G401.6 (cell line): ENCODE results near the gene ANKRD24.
"Not testable (repeated sequence)": the region's sequence is repeated elsewhere in the genome, so short reads cannot be mapped to it uniquely, and the experiment has no call there.

Source experiments
- FAIRE-seq: peaks from 2 replicates; lab custom pipeline; 2012; peaks lifted over from hg19 to GRCh38; lab: Jason Lieb, UNC

ANKRD24 gene

GRCh38 chr19:4197625-4198466 lies 15.4 kb downstream of the ANKRD24 start:
- no peak for FAIRE-seq

DNA sequence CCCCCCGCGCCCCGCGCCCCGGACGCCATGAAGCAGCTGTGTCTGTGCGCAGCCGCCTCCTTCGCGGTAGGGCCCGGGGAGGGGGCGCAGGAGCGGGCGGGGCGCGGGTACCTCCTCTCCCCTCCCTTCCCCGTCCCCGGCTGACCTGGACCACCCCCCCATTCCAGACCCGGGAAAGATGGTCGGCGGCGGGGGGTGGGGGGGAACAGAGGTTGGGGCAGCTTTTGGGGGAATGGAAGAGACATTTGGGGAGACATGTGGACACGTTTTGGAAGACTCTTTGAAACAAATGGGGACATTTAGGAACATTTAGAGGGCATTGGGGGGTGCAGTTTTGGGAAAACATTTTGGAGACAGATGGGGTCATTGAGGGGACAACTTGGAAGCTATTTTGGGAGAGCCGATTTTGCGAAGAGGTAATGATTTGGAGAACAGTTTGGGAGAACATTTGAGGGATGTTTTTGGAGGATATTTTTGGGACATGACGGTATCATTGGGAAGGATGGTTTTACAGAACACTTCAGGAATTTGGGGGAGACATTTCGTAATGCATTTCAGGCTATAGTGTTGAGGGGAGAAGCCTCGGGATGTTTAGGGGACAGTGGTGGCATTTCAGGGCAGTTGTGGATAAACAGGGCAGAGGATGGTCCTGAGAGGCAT lies 16.1 kb downstream of the ANKRD24 start:
- no peak for FAIRE-seq

GRCh38 chr19:4199699-4200293 lies 17.3 kb downstream of the ANKRD24 start:
- FAIRE-seq, result no peak

DNA sequence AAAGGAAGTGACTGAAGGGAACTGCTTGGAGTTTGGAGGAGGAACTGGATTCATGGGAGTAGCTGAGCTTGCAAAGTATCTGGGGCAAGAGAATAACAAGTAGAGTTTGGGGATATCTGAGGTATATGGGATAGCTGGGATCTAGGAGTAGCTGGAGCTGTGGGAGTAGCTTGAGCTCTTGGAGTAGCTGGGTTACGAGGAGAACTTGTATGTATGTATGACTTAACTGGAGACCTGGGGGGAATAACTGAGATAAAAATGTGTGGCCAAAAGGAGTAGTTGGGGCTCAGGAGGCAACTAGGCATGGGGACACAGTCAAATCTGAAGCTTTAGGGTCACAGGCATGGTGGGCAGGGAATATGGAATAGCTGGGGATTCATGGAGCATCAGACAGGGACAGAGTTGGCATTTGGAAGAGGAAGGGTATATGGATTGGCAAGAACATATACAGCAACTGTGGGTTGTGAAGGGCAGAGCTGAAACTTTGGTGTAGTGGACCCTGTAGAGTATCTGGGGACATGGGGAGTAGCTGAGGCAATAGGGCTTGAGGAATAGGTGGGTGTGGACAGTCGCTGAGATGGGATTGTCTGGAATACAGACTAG lies 18.6 kb downstream of the ANKRD24 start:
- no peak for FAIRE-seq

- FAIRE-seq, result no peak
These were observed 19.3 kb downstream of the ANKRD24 start for GRCh38 chr19:4201798-4202197.

GRCh38 chr19:4206818-4207484 lies 24.5 kb downstream of the ANKRD24 start:
- FAIRE-seq, result no peak

DNA sequence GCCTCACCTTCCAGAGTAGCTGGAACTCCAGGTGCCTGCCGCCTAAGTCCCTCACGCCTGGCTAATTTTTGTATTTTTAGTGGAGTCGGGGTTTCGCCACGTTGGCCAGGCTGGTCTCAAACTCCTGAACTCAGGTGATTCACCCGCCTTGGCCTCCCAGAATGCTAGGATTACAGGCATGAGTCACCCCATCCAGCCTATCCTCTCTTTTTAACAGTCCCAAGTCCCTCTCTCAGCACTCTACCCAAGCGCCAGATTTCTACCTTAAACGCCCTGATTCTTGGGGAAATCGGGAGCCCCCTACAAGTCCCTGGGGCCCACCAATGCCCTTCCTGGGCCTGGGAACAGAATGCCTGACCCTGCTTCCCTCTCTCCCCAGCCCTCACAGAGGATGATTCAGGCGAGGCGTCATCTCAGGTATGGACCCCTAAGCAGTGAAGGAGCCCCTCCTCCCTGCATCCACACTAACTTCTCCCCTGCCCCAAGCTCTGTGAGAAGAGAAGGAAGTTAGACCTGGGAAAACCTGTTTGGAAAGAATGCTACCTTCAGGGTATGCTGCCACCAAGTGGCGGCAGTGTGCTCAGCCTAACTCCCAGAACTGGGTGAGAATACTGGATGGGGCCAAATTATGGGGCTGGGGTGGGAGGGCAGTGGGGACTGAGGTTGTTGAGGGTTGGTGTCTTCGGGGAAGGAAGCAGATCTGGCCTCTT lies 26.1 kb downstream of the ANKRD24 start:
- FAIRE-seq, result no peak

- no peak for FAIRE-seq
These were observed 27.8 kb downstream of the ANKRD24 start for GRCh38 chr19:4210166-4210731.

- FAIRE-seq, result no peak
These were observed 30.6 kb downstream of the ANKRD24 start for GRCh38 chr19:4213116-4213515.

- no peak for FAIRE-seq
These were observed 33.3 kb downstream of the ANKRD24 start for GRCh38 chr19:4215807-4216206.

GRCh38 chr19:4216846-4217245 lies 34.4 kb downstream of the ANKRD24 start:
- FAIRE-seq, result no peak

DNA sequence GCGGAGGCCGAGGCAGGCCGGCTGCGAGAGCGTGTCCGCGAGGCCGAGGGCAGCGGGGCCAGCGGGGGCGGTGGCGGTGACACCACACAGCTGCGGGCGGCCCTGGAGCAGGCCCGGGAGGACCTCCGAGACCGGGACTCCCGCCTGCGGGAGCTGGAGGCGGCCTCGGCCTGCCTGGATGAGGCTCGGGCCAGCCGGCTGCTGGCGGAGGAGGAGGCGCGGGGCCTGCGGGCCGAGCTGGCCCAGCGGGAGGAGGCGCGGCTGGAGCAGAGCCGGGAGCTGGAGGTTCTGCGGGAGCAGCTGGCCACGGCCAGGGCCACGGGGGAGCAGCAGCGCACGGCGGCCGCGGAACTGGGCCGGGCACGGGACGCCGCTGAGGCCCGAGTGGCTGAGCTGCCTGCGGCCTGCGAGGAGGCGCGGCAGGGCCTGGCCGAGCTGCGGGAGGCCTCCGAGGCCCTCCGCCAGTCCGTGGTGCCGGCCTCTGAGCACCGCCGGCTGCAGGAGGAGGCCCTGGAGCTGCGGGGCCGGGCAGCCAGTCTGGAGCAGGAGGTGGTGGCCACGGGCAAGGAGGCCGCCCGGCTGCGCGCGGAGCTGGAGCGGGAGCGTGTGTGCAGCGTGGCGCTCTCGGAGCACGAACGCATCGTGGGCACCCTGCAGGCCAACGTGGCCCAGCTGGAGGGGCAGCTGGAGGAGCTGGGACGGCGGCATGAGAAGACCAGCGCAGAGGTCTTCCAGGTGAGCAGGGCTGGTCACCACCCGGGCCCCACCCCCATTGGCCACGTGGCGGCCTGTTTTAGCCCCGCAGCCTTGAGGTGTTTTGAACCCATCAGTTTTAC lies 35.2 kb downstream of the ANKRD24 start:
- no peak for FAIRE-seq

DNA sequence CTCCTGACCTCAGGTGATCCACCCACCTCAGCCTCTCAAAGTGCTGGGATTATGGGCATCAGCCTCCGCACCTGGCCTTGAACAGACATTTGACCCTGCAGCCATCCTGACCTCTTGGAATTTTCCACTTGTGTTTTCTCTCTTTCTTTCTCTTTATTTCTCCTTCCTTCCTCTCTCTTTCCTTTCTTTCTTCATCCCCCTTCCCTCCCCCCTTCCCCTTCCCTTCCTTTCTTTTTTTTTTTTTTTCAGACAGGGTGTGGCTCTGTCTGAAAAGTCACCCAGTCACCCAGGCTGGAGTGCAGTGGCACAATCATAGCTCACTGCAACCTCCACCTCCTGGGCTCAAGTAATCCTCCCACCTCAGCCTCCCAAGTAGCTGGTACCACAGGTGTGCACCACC lies 36.0 kb downstream of the ANKRD24 start:
- not testable (repeated sequence) for FAIRE-seq

DNA sequence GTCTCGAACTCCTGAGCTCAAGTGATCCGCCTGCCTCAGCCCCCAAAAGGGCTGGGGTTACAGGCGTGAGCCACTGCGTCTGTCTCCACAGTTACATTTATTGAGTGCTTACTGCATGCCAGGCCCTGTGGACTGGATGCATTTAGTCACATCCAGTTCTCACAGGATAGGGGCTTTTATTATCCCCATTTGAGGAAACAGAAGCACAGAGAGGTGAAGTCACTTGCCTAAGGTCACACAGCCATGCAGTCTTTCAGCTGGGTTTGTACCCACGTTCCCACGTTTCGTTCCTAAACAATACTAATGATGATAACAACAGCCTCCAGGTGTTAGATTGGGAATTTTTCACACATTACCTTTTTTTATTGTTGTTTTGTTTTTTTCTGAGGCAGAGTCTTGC lies 37.7 kb downstream of the ANKRD24 start:
- FAIRE-seq, result no peak

DNA sequence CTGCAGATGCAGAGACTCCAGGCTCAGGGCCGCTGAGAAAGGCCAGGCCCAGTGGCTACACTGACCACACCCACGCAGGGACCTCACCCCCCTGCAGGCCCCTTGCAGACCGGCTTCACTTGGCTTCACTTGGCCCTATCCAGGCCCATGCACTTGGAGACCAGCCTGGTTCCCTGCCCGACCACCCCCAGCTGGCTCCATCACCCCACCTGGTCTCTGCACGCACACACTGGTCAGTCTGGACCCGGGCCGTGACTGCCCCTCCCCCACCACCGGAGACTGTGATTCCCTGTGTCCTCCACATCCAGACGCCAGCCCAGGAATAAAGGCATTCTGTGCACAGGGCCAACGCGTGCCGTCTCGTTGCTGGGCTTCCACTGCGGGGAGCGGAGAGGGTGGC lies 42.0 kb downstream of the ANKRD24 start:
- FAIRE-seq, result no peak

- no peak for FAIRE-seq
These were observed 43.4 kb downstream of the ANKRD24 start for GRCh38 chr19:4225885-4226284.

- FAIRE-seq, result no peak
These were observed 45.3 kb downstream of the ANKRD24 start for GRCh38 chr19:4227771-4228170.

- no peak for FAIRE-seq
These were observed 46.3 kb downstream of the ANKRD24 start for GRCh38 chr19:4228765-4229178.

GRCh38 chr19:4229179-4229931 lies 46.9 kb downstream of the ANKRD24 start, which contains the start of gene EBI3:
EBI3 (plus strand) TSS chr19:4229523; CDS start chr19:4229551, 28 bp downstream.
- no peak for FAIRE-seq

DNA sequence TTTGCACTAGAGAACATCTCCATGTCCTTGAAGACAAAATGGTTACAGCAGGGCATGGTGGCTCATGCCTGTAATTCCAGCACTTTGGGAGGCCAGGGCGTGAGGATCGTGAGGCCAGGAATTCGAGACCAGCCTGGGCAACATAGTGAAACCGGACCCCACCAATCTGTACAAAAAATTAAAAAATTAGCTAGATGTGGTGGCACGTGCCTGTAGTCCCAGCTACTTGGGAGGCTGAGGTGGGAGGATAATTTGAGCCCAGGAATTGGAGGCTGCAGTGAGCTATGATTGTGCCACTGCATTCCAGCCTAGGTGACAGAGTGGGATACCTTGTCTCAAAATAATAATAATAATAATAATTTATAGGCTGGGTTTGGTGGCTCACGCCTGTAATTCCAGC lies 47.7 kb downstream of the ANKRD24 start:
- not testable (repeated sequence) for FAIRE-seq
